Keratinocyte (primary cell): ENCODE data around the gene SESTD1. TPM values are rescaled to one million over a fixed set of nuclear protein-coding genes. Genes with fewer than 3 reads are reported as not detected.

Experiments
- DNase-seq: peaks from one replicate; pipeline ENCODE4 v3.0.0-alpha.2; 2011; ENCODE audit warnings: low read depth, missing footprints, low spot score
- FAIRE-seq: peaks from 2 replicates; lab custom pipeline; 2011; peaks lifted over from hg19 to GRCh38; lab: Jason Lieb, UNC
- H2AFZ ChIP-seq: 2 replicates; pipeline ENCODE4 v1.6.0; 2012; ENCODE audit warnings: low read length, control low read depth, inconsistent platforms; ENCODE audit not compliant: control insufficient read depth
- H3K27ac ChIP-seq: 2 replicates; pipeline ENCODE4 v1.5.1; 2011; ENCODE audit warnings: low read length; ENCODE audit not compliant: control insufficient read depth, insufficient read depth
- H3K27me3 ChIP-seq: 3 replicates; pipeline ENCODE4 v1.6.0; 2011; ENCODE audit warnings: low read length; ENCODE audit not compliant: control insufficient read depth, insufficient read depth; ENCODE audit errors: extremely low read depth
- H3K36me3 ChIP-seq, 2 experiments: 2 replicates in 1 of 2; 3 replicates in 1 of 2; pipeline ENCODE4 v1.5.1; 2011; ENCODE audit warnings: low read length in 2 of 2, mild to moderate bottlenecking in 1 of 2; ENCODE audit not compliant: control insufficient read depth in 2 of 2, insufficient read depth in 2 of 2; ENCODE audit errors: extremely low read depth in 1 of 2
- H3K4me1 ChIP-seq: 3 replicates; pipeline ENCODE4 v1.5.1; 2011; ENCODE audit warnings: low read length; ENCODE audit not compliant: control insufficient read depth, insufficient read depth; ENCODE audit errors: extremely low read depth
- H3K4me2 ChIP-seq: 3 replicates; pipeline ENCODE4 v1.6.0; 2011; ENCODE audit warnings: low read depth, low read length; ENCODE audit not compliant: control insufficient read depth, insufficient read depth; ENCODE audit errors: extremely low read depth
- H3K4me3 ChIP-seq, 3 experiments: fragments of 200-600 bp in 1 of 3; sonication (generic) in 1 of 3; 2 replicates in 2 of 3; 3 replicates in 1 of 3; pipeline ENCODE4 v1.5.1; 2011 to 2016; ENCODE audit warnings: low read length in 3 of 3, mild to moderate bottlenecking in 3 of 3, control low read depth in 2 of 3, inconsistent platforms in 1 of 3, low read depth in 1 of 3, mixed read lengths in 1 of 3, mixed run types in 1 of 3, moderate library complexity in 1 of 3; ENCODE audit not compliant: control insufficient read depth in 2 of 3, insufficient read depth in 2 of 3; ENCODE audit errors: extremely low read depth in 1 of 3
- H3K79me2 ChIP-seq: 2 replicates; pipeline ENCODE4 v1.6.0; 2012; ENCODE audit warnings: low read length; ENCODE audit not compliant: control insufficient read depth, insufficient read depth
- H3K9ac ChIP-seq: 3 replicates; pipeline ENCODE4 v1.6.0; 2011; ENCODE audit warnings: low read length; ENCODE audit not compliant: control insufficient read depth, insufficient read depth; ENCODE audit errors: extremely low read depth
- H3K9me1 ChIP-seq: 3 replicates; pipeline ENCODE4 v1.6.0; 2011; ENCODE audit warnings: low read length; ENCODE audit not compliant: control insufficient read depth, insufficient read depth; ENCODE audit errors: extremely low read depth
- H3K9me3 ChIP-seq: 2 replicates; pipeline ENCODE4 v1.5.1; 2012; ENCODE audit warnings: low read depth, low read length; ENCODE audit not compliant: control insufficient read depth
- H4K20me1 ChIP-seq: 3 replicates; pipeline ENCODE4 v1.6.0; 2011; ENCODE audit warnings: low read length; ENCODE audit not compliant: control insufficient read depth, insufficient read depth; ENCODE audit errors: extremely low read depth
- CTCF ChIP-seq, 3 experiments: IDR thresholded peaks in 1 of 3; conservative IDR thresholded peaks in 1 of 3; optimal IDR thresholded peaks in 1 of 3; 2 replicates in 2 of 3; 3 replicates in 1 of 3; pipeline versions ENCODE3 to v1.5.1; 2011; ENCODE audit warnings: low read length in 3 of 3, mild to moderate bottlenecking in 3 of 3, moderate library complexity in 2 of 3, control low read depth in 1 of 3, inconsistent platforms in 1 of 3; ENCODE audit not compliant: insufficient read depth in 2 of 3; ENCODE audit errors: extremely low read depth in 1 of 3
- EZH2 ChIP-seq: IDR thresholded peaks from one replicate; pipeline ENCODE4 v1.6.1; 2012; ENCODE audit warnings: inconsistent platforms, mild to moderate bottlenecking, low read length, moderate library complexity
- dilution Hi-C: fragments of 300-500 bp; cut with MboI; formaldehyde crosslinking; loops from one replicate; pipeline ENCODE4 v1.7.0; 2020; ENCODE audit warnings: low sequenced_read_pairs; ENCODE audit not compliant: extremely low pct_ligation_motif_present
- polyA plus RNA-seq, 5 experiments: library from polyadenylated mRNA; depleted of rRNA in 3 of 5; stranded (reverse) in 3 of 5; stranded (forward) in 1 of 5; unstranded in 1 of 5; fragments of >200 nt; gene quantifications; 1 replicate in 1 of 5; 2 replicates in 3 of 5; 3 replicates in 1 of 5; pipeline versions ENCODE4 v1.2.1 to v1.2.3, GENCODE V29; 2011 to 2012; ENCODE audit warnings: missing spikeins in 2 of 5, low read depth in 1 of 5, low replicate concordance in 1 of 5

Gene SESTD1
- polyA plus RNA-seq, 1 donor (not counting 4 experiments of a cell fraction or from before 2014, with no cell fraction given), result 22.3 TPM

DNA sequence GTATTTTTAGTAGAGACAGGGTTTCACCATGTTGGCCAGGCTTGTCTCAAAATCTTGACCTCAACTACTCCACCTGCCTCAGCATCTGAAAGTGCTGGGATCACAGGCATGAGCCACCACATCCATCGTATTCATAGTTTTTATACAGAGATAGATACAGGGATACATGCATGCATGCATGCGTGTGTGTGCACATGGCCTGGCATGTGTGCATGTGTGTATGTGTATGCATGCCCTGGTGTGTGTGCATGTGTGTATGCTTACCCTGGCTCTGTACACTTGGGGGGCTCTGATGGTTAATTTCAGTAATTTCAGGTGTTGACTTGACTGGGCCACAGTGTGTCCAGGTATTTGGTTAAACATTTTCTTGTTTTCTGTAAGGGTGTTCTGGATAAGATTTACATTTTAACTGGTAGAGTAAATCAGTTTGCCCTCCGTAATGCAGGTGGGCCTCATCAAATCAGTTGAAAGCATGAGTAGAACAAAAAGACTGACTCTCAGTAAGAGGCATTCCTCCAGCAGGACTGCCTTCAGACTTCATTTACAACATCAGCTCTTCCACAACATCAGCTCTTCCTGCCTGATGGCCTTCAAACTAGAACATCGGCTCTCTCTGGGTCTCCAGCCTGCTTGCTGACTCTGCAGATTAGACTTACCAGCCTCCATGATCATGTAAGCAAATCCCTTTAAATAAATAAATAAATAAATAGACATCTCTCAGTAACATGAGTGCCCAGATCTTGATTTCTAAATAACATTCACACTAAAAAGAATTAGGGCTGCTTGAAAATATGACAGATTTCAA lies 30.8 kb downstream of the SESTD1 start:
- no peak overlapping the region for H3K4me2 ChIP-seq
- peaks cover 7% of the 10 kb centered on the region for H3K4me1 ChIP-seq
- no peak overlapping the region for H3K9ac ChIP-seq
- DNase-seq (no peak), FAIRE-seq (no peak)
- H3K9me1 ChIP-seq, result no peaks in the 10 kb centered on the region
- H3K27ac ChIP-seq, result no peak overlapping the region
- H3K36me3 ChIP-seq, result no peaks in the 10 kb centered on the region
- dilution Hi-C loops, result no loop called here
- TF ChIP-seq CTCF (optimal IDR thresholded peaks at IDR 0.05 in 1 of 3, IDR thresholded peaks at IDR 0.05 in 1 of 3, conservative IDR thresholded peaks at IDR 0.05 in 1 of 3; ENCODE audit: extremely low read depth in 1 of 3, insufficient read depth in 2 of 3, low read length in 3 of 3), result no peak
- TF ChIP-seq EZH2, result no peak
- no peaks in the 10 kb centered on the region for H3K27me3 ChIP-seq
- peaks cover 49% of the 10 kb centered on the region for H3K79me2 ChIP-seq
- no peaks in the 10 kb centered on the region for H4K20me1 ChIP-seq
- H2AFZ ChIP-seq, result no peak overlapping the region
- no peak overlapping the region for H3K4me3 ChIP-seq
- H3K9me3 ChIP-seq, result no peaks in the 10 kb centered on the region

GRCh38 chr2:179233083-179233490 lies 31.5 kb downstream of the SESTD1 start:
- Histone ChIP-seq H3K27me3 (no peaks in the 10 kb centered on the region), H3K4me1 (peaks cover 2% of the 10 kb centered on the region), H3K9me1 (no peaks in the 10 kb centered on the region), H3K9ac (no peak overlapping the region), H3K79me2 (peaks cover 48% of the 10 kb centered on the region), H3K27ac (no peak overlapping the region), H3K4me3 (no peak overlapping the region), H3K9me3 (no peaks in the 10 kb centered on the region), H2AFZ (no peak overlapping the region), H4K20me1 (no peaks in the 10 kb centered on the region), H3K36me3 (no peaks in the 10 kb centered on the region), H3K4me2 (no peak overlapping the region)
- TF ChIP-seq EZH2, result no peak
- TF ChIP-seq CTCF (optimal IDR thresholded peaks at IDR 0.05 in 1 of 3, IDR thresholded peaks at IDR 0.05 in 1 of 3, conservative IDR thresholded peaks at IDR 0.05 in 1 of 3; ENCODE audit: extremely low read depth in 1 of 3, insufficient read depth in 2 of 3, low read length in 3 of 3), result no peak
- DNase-seq (no peak), FAIRE-seq (no peak)
- dilution Hi-C loops, result no loop called here
